HG03097 (cell line): ENCODE data around the gene DCXR.
"Not testable (repeated sequence)": the region's sequence is repeated elsewhere in the genome, so short reads cannot be mapped to it uniquely, and the experiment has no call there.

Source experiments
- ATAC-seq: cut with Tn5 transposase; IDR thresholded peaks from one replicate; pipeline ENCODE4 v1.9.1; 2021; ENCODE audit not compliant: unreplicated experiment, low FRiP score

The DCXR gene

GRCh38 chr17:82045936-82046484 is 8.5 kb upstream of the DCXR start:
- ATAC-seq: no peak

GRCh38 chr17:82043507-82043906 is 6.0 kb upstream of the DCXR start:
- ATAC-seq: no peak

- no peak for ATAC-seq
Measured at GRCh38 chr17:82042649-82043048, 5.2 kb upstream of the DCXR start.

- ATAC-seq: no peak
Measured at GRCh38 chr17:82041144-82041814, 3.8 kb upstream of the DCXR start.

- no peak for ATAC-seq
Measured at GRCh38 chr17:82039695-82040299, 2.3 kb upstream of the DCXR start.

- not testable (repeated sequence) for ATAC-seq
Measured at GRCh38 chr17:82038796-82039409, 1.4 kb upstream of the DCXR start.

- ATAC-seq: no peak
Measured at GRCh38 chr17:82037889-82038195, 345 bp upstream of the DCXR start.

GRCh38 chr17:82036634-82037091 is 834 bp downstream of the DCXR start:
- ATAC-seq: no peak

- no peak for ATAC-seq
Measured at GRCh38 chr17:82035956-82036633, 1.4 kb downstream of the DCXR start.

GRCh38 chr17:82035488-82035887 is 2.0 kb downstream of the DCXR start:
- no peak for ATAC-seq

- no peak for ATAC-seq
Measured at GRCh38 chr17:82034371-82035011, 3.0 kb downstream of the DCXR start.

- ATAC-seq: no peak
Measured at GRCh38 chr17:82033359-82034085, 4.0 kb downstream of the DCXR start.

GRCh38 chr17:82031885-82032627 is 5.4 kb downstream of the DCXR start:
- ATAC-seq: no peak

- no peak for ATAC-seq
Measured at GRCh38 chr17:82031303-82031884, 6.1 kb downstream of the DCXR start, which contains the start of gene RAC3. RAC3 (plus strand) TSS chr17:82031678; CDS start chr17:82031762, 84 bp downstream.

- ATAC-seq: peak; percentile 38
Measured at GRCh38 chr17:82030470-82031302, 6.8 kb downstream of the DCXR start.

GRCh38 chr17:82029990-82030469 is 7.5 kb downstream of the DCXR start:
- no peak for ATAC-seq

GRCh38 chr17:82029391-82029790 is 8.1 kb downstream of the DCXR start:
- ATAC-seq: no peak

GRCh38 chr17:82028966-82029365 is 8.5 kb downstream of the DCXR start:
- ATAC-seq: no peak
